Left ventricle myocardium inferior (tissue), 1 donor: ENCODE measurements around the gene AP3B1. TPM values are rescaled to one million over a fixed set of nuclear protein-coding genes. Genes with fewer than 3 reads are reported as not detected.

ENCODE experiments used
- DNase-seq: peaks from one replicate; pipeline ENCODE4 v3.0.0-alpha.2; 2020
- H3K27ac ChIP-seq: fragments of 200-600 bp; replicated peaks from 2 replicates; pipeline ENCODE4 v1.8.0; 2021
- H3K27me3 ChIP-seq: fragments of 200-600 bp; 2 replicates; pipeline ENCODE4 v1.8.0; 2021; ENCODE audit warnings: low read depth
- H3K36me3 ChIP-seq: fragments of 200-600 bp; 2 replicates; pipeline ENCODE4 v1.8.0; 2021
- H3K4me1 ChIP-seq: fragments of 200-600 bp; 2 replicates; pipeline ENCODE4 v1.8.0; 2021
- H3K4me3 ChIP-seq: fragments of 200-600 bp; 2 replicates; pipeline ENCODE4 v1.8.0; 2021; ENCODE audit warnings: mild to moderate bottlenecking, moderate library complexity
- H3K9me3 ChIP-seq: fragments of 200-600 bp; replicated peaks from 2 replicates; pipeline ENCODE4 v1.8.0; 2021
- CTCF ChIP-seq: fragments of 200-600 bp; IDR thresholded peaks from 2 replicates; pipeline ENCODE4 v1.8.0; 2021; ENCODE audit warnings: antibody characterized with exemption, mild to moderate bottlenecking, borderline replicate concordance
- intact Hi-C: fragments of 100-400 bp; cut with micrococcal nuclease; formaldehyde crosslinking; loops from one replicate; pipeline ENCODE4 v1.11.0; 2022
- total RNA-seq: library from RNA; stranded (reverse); fragmentation: NEBNext Ultra II Directional; extraction: Animal tissue kit (Norgen Biotek cat#: 25700); gene quantifications from one replicate; pipeline ENCODE4 v1.2.1, GENCODE V29; 2021
- donor health status: DM: no; HTN: yes; CAD: no; lungs with severe emphysema.

AP3B1 gene
- total RNA-seq, 1 donor from 2014 or later: 22.0 TPM

- no peak for TF ChIP-seq CTCF
Measured at GRCh38 chr5:77952636-77953212, 341.8 kb downstream of the AP3B1 start.

More at GRCh38 chr5:77952636-77953212, 341.8 kb downstream of the AP3B1 start:
- Histone ChIP-seq H3K36me3 (no peaks in the 10 kb centered on the region), H3K4me3 (no peak overlapping the region), H3K27me3 (peaks cover 40% of the 10 kb centered on the region), H3K4me1 (peaks cover 3% of the 10 kb centered on the region), H3K9me3 (no peaks in the 10 kb centered on the region), H3K27ac (no peak overlapping the region)
- DNase-seq: no peak
- intact Hi-C loops: no loop called here

Other genes starting within 250 kb of the AP3B1 start
- 29.2 TPM for gene SCAMP1, start 65.9 kb upstream of the AP3B1 start, total RNA-seq